A549 (cell line): ENCODE data around the gene TLCD5. TPM values are rescaled to one million over a fixed set of nuclear protein-coding genes. Genes with fewer than 3 reads are reported as not detected.

ENCODE experiments used
- ATAC-seq, 2 experiments: fragments of 200-7000 bp in 1 of 2; fragments of >200 bp in 1 of 2; cut with Nextera tagmentation in 1 of 2; cut with Tn5 transposase in 1 of 2; 3 replicates each; pipeline versions ENCODE4 v1.8.0 to v1.9.1; 2018 to 2020; ENCODE audit warnings: mild to moderate bottlenecking in 1 of 2, moderate library complexity in 1 of 2
- CTCF ChIA-PET: fragments of 300-600 bp; sonication (Branson Sonifier 250); formaldehyde crosslinking; extraction: SDS; loops from one replicate; lab custom pipeline; 2021; ENCODE audit warnings: antibody characterized with exemption, inconsistent platforms; lab: Yijun Ruan, JAX
- POLR2A ChIA-PET: fragments of 350-600 bp; formaldehyde crosslinking; extraction: SDS; loops from one replicate; lab custom pipeline; 2021; ENCODE audit warnings: antibody characterized with exemption, inconsistent platforms; lab: Yijun Ruan, JAX
- DNase-seq, 2 experiments: peaks; one replicate each; pipeline versions ENCODE4 v3.0.0 to v3.0.0-alpha.2; 2011 to 2016; ENCODE audit warnings: low read depth in 1 of 2, low spot score in 1 of 2
- FAIRE-seq: peaks from 2 replicates; lab custom pipeline; 2011; peaks lifted over from hg19 to GRCh38; lab: Jason Lieb, UNC
- H3K27ac ChIP-seq, 2 experiments: fragments of >200 bp; sonication (Bioruptor Twin); formaldehyde crosslinking; 3 replicates each; pipeline ENCODE4 v1.5.1; 2016 to 2017
- H3K4me1 ChIP-seq: fragments of >200 bp; sonication (Bioruptor Twin); formaldehyde crosslinking; 3 replicates; pipeline ENCODE4 v1.6.1; 2016
- H3K4me2 ChIP-seq: fragments of >200 bp; sonication (Bioruptor Twin); formaldehyde crosslinking; 3 replicates; pipeline ENCODE4 v1.6.1; 2016
- H3K4me3 ChIP-seq: fragments of >200 bp; sonication (Bioruptor Twin); formaldehyde crosslinking; 3 replicates; pipeline ENCODE4 v1.5.1; 2016
- H3K9me3 ChIP-seq: fragments of >200 bp; sonication (Bioruptor Twin); formaldehyde crosslinking; 3 replicates; pipeline ENCODE4 v1.6.1; 2016
- CHD2 ChIP-seq: fragments of 150-350 bp; IDR thresholded peaks from 2 replicates; pipeline ENCODE4 v1.6.1; 2014; ENCODE audit warnings: low read length; ENCODE audit not compliant: partially characterized antibody
- ESRRA ChIP-seq: fragments of 150-350 bp; IDR thresholded peaks from 2 replicates; pipeline ENCODE4 v1.6.1; 2014; ENCODE audit warnings: mild to moderate bottlenecking, low read length, borderline replicate concordance
- FOSL2 ChIP-seq, 2 experiments: fragments of 450-650 bp in 1 of 2; fragments of >200 bp in 1 of 2; sonication (Bioruptor Twin) in 1 of 2; formaldehyde crosslinking; IDR thresholded peaks; 2 replicates each; pipeline versions ENCODE4 v1.5.0 to v1.6.1; 2016 to 2020; ENCODE audit warnings: mild to moderate bottlenecking in 1 of 2, moderate library complexity in 1 of 2
- FOXS1 ChIP-seq: fragments of 250-450 bp; sonication (Bioruptor Pico); IDR thresholded peaks from 2 replicates; pipeline ENCODE4 v1.5.0; 2020; ENCODE audit warnings: mild to moderate bottlenecking, moderate library complexity
- HOXB5 ChIP-seq: fragments of 250-450 bp; sonication (Bioruptor Pico); IDR thresholded peaks from 2 replicates; pipeline ENCODE4 v1.5.0; 2020; ENCODE audit warnings: mild to moderate bottlenecking, moderate library complexity
- JUN ChIP-seq, 2 experiments: fragments of >200 bp; sonication (Bioruptor Twin); formaldehyde crosslinking; IDR thresholded peaks; 2 replicates in 1 of 2; 3 replicates in 1 of 2; pipeline ENCODE4 v1.6.1; 2016 to 2017
- JUNB ChIP-seq: fragments of >200 bp; sonication (Bioruptor Twin); formaldehyde crosslinking; IDR thresholded peaks from 2 replicates; pipeline ENCODE4 v1.6.1; 2016
- KDM1A ChIP-seq: fragments of 200-600 bp; sonication (generic); IDR thresholded peaks from 2 replicates; pipeline ENCODE4 v1.6.1; 2016; ENCODE audit warnings: low read depth, mild to moderate bottlenecking
- KDM5A ChIP-seq: fragments of 200-600 bp; sonication (generic); IDR thresholded peaks from 2 replicates; pipeline ENCODE4 v1.6.1; 2016; ENCODE audit warnings: antibody characterized with exemption, mild to moderate bottlenecking
- NR3C1 ChIP-seq: fragments of >200 bp; sonication (Bioruptor Twin); formaldehyde crosslinking; IDR thresholded peaks from 3 replicates; pipeline ENCODE4 v1.6.1; 2017
- PHF8 ChIP-seq: fragments of 200-600 bp; sonication (generic); IDR thresholded peaks from 2 replicates; pipeline ENCODE4 v1.6.1; 2016; ENCODE audit warnings: low read depth, mild to moderate bottlenecking, antibody characterized with exemption, moderate library complexity, borderline replicate concordance
- POLR2A ChIP-seq: IDR thresholded peaks from 2 replicates; pipeline ENCODE4 v1.6.1; 2012; ENCODE audit warnings: mild to moderate bottlenecking, low read length
- POLR2AphosphoS2 ChIP-seq: conservative IDR thresholded peaks from 2 replicates; pipeline ENCODE4 v1.6.1; 2012; ENCODE audit warnings: low read length, improper control_type of control experiment, inconsistent platforms
- RARB ChIP-seq: fragments of 250-450 bp; sonication (Bioruptor Pico); IDR thresholded peaks from 2 replicates; pipeline ENCODE4 v1.8.0; 2021; ENCODE audit warnings: mild to moderate bottlenecking, moderate library complexity
- RCOR1 ChIP-seq: fragments of 150-350 bp; IDR thresholded peaks from 2 replicates; pipeline ENCODE4 v1.6.1; 2014; ENCODE audit warnings: antibody characterized with exemption, low read length, low read depth
- ZC3H11A ChIP-seq: fragments of 450-650 bp; IDR thresholded peaks from 2 replicates; pipeline ENCODE4 v1.6.1; 2014; ENCODE audit warnings: antibody characterized with exemption, mild to moderate bottlenecking
- ZFP36 ChIP-seq: fragments of 450-650 bp; IDR thresholded peaks from 2 replicates; pipeline ENCODE4 v1.6.1; 2014; ENCODE audit warnings: borderline replicate concordance; ENCODE audit not compliant: partially characterized antibody
- WGBS: methylation state at CpG from one replicate; pipeline ENCODE4 v1.1.6; 2017; ENCODE audit errors: missing lambda C conversion rate; 5-methylcytosine and 5-hydroxymethylcytosine counted together
- polyA minus RNA-seq: library from RNA; depleted of rRNA, polyadenylated mRNA; stranded (reverse); fragments of >200 nt; gene quantifications from 2 replicates; pipeline ENCODE4 v1.2.3, GENCODE V29; 2011; rRNA and poly(A)+ RNA removed
- polyA plus RNA-seq, 4 experiments: library from polyadenylated mRNA; depleted of rRNA in 3 of 4; stranded (reverse); fragments of >200 nt; fragmentation: RNase III in 1 of 4; extraction: RNeasy Plus Mini Kit Qiagen cat#74134 plus additional on column Dnase treatment in 1 of 4; gene quantifications; 2 replicates in 3 of 4; 3 replicates in 1 of 4; pipeline ENCODE4 v1.2.3, GENCODE V29; 2011 to 2017
- TF ChIP-seq, protein P1 (sequence below): IDR thresholded peaks from 2 replicates; pipeline ENCODE4 v1.6.1; 2012; ENCODE audit warnings: low read depth, borderline replicate concordance
- TF ChIP-seq, protein P2 (sequence below): fragments of >200 bp; sonication (Bioruptor Twin); formaldehyde crosslinking; IDR thresholded peaks from 3 replicates; pipeline ENCODE4 v1.5.1; 2016
- TF ChIP-seq, protein P3 (sequence below): fragments of >200 bp; sonication (Bioruptor Twin); formaldehyde crosslinking; IDR thresholded peaks from 3 replicates; pipeline ENCODE4 v1.6.1; 2016
- TF ChIP-seq, protein P4 (sequence below): IDR thresholded peaks from 2 replicates; pipeline ENCODE4 v1.6.1; 2012
- TF ChIP-seq, protein P5 (sequence below): fragments of 150-350 bp; IDR thresholded peaks from 2 replicates; pipeline ENCODE4 v1.6.1; 2014; ENCODE audit warnings: low read depth, mild to moderate bottlenecking, low read length
- TF ChIP-seq, protein P6 (sequence below): fragments of >200 bp; sonication (Bioruptor Twin); formaldehyde crosslinking; IDR thresholded peaks from 2 replicates; pipeline ENCODE4 v1.6.1; 2016

The TLCD5 gene
- 12.9 TPM in 2 replicates for polyA plus RNA-seq (2011; rRNA removed)
- 5.0 and 5.3 TPM in 2 replicates for polyA plus RNA-seq (2012; cell fraction: cytosol; rRNA removed)
- 3.8 and 8.8 TPM in 2 replicates for polyA plus RNA-seq (2012; cell fraction: nucleus; rRNA removed)
- polyA plus RNA-seq (2017; fragmentation: RNase III; extraction: RNeasy Plus Mini Kit Qiagen cat#74134 plus additional on column Dnase treatment): 5.8 to 6.1 TPM (median 6.0 TPM) in 3 replicates
- 9.5 and 10.1 TPM in 2 replicates for polyA minus RNA-seq

DNA sequence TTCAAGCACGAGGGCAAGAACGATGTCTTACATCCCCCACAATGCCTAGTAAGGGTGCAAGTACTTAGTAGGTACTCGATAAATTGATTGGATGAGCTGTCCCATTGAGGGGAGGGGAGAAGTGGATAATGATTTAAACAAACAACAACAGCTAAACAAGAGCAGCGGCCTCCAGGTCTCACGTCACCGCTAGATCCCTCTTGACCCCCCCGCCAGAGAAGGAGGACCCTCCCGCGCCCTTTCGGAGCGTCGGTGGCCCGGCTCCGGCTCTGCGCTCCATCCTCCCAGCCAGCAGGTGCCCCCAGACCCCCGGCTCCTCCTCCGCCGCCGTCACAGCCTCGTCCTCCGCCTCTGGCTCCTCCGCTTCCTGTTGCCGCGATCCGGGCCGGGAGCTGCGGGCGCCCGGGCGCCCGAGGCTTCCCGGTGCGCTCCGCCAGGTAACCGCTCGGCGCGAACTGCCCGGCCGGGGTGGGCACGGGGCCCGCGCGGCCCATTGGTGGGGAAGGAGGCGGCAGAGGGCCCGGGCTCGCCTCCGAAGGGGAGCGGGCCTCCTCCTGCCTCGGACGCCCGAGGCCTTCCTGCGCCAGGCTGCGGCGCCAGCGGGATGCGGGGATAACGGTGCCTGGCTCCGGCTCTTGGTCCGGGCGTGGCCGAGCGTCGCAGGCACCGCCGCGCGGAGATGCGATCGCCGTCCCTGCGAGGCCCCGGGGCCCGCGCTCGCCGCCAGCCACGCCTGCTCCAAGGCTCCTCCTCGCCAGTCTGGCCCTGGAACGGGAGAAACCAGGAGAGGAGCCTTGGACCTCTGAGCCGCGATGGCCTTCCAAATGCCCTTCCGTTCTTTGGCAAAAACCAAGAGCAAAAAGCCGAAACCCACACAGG, at the start of gene TLCD5:
TLCD5 (plus strand) TSS at position 368 of the 879 bp plus-strand sequence. CDS start 2,143 bp downstream, outside the sequence.
- peak within 1 kb of the TSS; percentile 78 for H3K4me2 ChIP-seq
- peak; percentile 94 to 95 for ATAC-seq
- ChIA-PET POLR2A (interaction anchor here (1.0 kb wide), 1 partner anchor 11 kb away, joined by 3 read pairs; no protein-coding TSS in a partner anchor), CTCF (interaction anchor here (0.6 to 1.8 kb wide), 3 partner anchors 9 to 238 kb away, joined by 3 to 9 read pairs (median 3); no protein-coding TSS in a partner anchor)
- DNase-seq: peak; percentile 49 to 78
- FAIRE-seq: no peak
- peak within 1 kb of the TSS; percentile 88 to 99 for H3K27ac ChIP-seq
- TF ChIP-seq KDM1A (no peak), POLR2A (peak; percentile 54), PHF8 (peak; percentile 94), ZC3H11A (no peak), JUN (IDR thresholded peaks at IDR 0.05) (peak; percentile 20 to 68; a peak in 3 of 5 replicates)
- TF ChIP-seq, protein P1, sequence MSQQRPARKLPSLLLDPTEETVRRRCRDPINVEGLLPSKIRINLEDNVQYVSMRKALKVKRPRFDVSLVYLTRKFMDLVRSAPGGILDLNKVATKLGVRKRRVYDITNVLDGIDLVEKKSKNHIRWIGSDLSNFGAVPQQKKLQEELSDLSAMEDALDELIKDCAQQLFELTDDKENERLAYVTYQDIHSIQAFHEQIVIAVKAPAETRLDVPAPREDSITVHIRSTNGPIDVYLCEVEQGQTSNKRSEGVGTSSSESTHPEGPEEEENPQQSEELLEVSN: 0 out of 2 replicates have a peak, but pooled peaks have one; percentile 22
- TF ChIP-seq, protein P2, sequence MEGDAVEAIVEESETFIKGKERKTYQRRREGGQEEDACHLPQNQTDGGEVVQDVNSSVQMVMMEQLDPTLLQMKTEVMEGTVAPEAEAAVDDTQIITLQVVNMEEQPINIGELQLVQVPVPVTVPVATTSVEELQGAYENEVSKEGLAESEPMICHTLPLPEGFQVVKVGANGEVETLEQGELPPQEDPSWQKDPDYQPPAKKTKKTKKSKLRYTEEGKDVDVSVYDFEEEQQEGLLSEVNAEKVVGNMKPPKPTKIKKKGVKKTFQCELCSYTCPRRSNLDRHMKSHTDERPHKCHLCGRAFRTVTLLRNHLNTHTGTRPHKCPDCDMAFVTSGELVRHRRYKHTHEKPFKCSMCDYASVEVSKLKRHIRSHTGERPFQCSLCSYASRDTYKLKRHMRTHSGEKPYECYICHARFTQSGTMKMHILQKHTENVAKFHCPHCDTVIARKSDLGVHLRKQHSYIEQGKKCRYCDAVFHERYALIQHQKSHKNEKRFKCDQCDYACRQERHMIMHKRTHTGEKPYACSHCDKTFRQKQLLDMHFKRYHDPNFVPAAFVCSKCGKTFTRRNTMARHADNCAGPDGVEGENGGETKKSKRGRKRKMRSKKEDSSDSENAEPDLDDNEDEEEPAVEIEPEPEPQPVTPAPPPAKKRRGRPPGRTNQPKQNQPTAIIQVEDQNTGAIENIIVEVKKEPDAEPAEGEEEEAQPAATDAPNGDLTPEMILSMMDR: 0 out of 3 replicates have a peak, but pooled peaks have one; percentile 14
- TF ChIP-seq, protein P3, sequence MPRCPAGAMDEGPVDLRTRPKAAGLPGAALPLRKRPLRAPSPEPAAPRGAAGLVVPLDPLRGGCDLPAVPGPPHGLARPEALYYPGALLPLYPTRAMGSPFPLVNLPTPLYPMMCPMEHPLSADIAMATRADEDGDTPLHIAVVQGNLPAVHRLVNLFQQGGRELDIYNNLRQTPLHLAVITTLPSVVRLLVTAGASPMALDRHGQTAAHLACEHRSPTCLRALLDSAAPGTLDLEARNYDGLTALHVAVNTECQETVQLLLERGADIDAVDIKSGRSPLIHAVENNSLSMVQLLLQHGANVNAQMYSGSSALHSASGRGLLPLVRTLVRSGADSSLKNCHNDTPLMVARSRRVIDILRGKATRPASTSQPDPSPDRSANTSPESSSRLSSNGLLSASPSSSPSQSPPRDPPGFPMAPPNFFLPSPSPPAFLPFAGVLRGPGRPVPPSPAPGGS: 0 out of 3 replicates have a peak, but pooled peaks have one; percentile 58
- 0% methylated on average over 19 of the region's 84 CpGs for WGBS
- H3K4me1 ChIP-seq: peaks cover 16% of the 10 kb centered on the region
- H3K9me3 ChIP-seq: no peaks in the 10 kb centered on the region
- H3K4me3 ChIP-seq: peak within 1 kb of the TSS; percentile 72

DNA sequence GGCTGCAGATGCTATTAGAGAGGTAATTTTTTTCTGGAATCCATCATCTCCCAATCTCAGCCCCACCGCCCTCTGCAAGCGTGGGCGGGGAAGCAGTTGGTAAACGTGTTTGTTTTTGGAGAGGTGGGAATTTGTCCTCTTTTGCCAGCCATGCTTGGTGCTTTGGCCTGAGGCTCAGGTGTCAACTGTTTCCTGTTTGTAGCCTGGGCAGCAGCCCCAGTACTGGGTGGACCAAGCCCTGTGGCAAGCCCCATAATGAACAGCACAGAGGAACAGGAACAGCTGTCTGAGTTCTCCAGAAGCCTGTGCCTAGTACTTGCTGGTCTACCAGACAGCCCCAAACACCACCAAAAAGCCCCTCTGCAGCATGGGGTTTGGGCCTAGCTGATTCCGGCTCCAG, 45.6 kb upstream of the TLCD5 start:
- H3K4me1 ChIP-seq: no peaks in the 10 kb centered on the region
- no peak for FAIRE-seq
- H3K9me3 ChIP-seq: no peaks in the 10 kb centered on the region
- no peak overlapping the region for H3K4me2 ChIP-seq
- no peak overlapping the region for H3K4me3 ChIP-seq
- no peak for ATAC-seq
- 71% methylated on average over 4 of the region's 5 CpGs for WGBS
- no peak overlapping the region for H3K27ac ChIP-seq
- no peak for DNase-seq
- POLR2A ChIA-PET: no interaction called here
- CTCF ChIA-PET: interaction anchor here (2.5 kb wide), 1 partner anchor 20 kb away, joined by 13 read pairs; no protein-coding TSS in a partner anchor
- TF ChIP-seq JUNB (no peak), ZFP36 (no peak), POLR2AphosphoS2 (no peak), CHD2 (no peak), ESRRA (no peak), RARB (no peak), FOXS1 (no peak), NR3C1 (no peak), FOSL2 (IDR thresholded peaks at IDR 0.05) (no peak), FOSL2 (CRISPR knock-in tag; IDR thresholded peaks at IDR 0.05) (no peak), HOXB5 (CRISPR knock-in tag) (no peak), POLR2A (no peak), KDM5A (no peak), RCOR1 (no peak)
- TF ChIP-seq, protein P4, sequence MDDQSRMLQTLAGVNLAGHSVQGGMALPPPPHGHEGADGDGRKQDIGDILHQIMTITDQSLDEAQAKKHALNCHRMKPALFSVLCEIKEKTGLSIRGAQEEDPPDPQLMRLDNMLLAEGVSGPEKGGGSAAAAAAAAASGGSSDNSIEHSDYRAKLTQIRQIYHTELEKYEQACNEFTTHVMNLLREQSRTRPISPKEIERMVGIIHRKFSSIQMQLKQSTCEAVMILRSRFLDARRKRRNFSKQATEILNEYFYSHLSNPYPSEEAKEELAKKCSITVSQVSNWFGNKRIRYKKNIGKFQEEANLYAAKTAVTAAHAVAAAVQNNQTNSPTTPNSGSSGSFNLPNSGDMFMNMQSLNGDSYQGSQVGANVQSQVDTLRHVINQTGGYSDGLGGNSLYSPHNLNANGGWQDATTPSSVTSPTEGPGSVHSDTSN: no peak
- TF ChIP-seq, protein P5, sequence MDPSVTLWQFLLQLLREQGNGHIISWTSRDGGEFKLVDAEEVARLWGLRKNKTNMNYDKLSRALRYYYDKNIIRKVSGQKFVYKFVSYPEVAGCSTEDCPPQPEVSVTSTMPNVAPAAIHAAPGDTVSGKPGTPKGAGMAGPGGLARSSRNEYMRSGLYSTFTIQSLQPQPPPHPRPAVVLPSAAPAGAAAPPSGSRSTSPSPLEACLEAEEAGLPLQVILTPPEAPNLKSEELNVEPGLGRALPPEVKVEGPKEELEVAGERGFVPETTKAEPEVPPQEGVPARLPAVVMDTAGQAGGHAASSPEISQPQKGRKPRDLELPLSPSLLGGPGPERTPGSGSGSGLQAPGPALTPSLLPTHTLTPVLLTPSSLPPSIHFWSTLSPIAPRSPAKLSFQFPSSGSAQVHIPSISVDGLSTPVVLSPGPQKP: no peak
- TF ChIP-seq, protein P2: no peak
- TF ChIP-seq, protein P6, sequence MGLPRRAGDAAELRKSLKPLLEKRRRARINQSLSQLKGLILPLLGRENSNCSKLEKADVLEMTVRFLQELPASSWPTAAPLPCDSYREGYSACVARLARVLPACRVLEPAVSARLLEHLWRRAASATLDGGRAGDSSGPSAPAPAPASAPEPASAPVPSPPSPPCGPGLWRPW: no peak
